ENCODE measurements around the gene KRTAP10-6. TPM values are rescaled to one million over a fixed set of nuclear protein-coding genes. Genes with fewer than 3 reads are reported as not detected.

The KRTAP10-6 gene
- total and polyA plus RNA-seq, 2 donors from 2014 or later: not detected

DNA sequence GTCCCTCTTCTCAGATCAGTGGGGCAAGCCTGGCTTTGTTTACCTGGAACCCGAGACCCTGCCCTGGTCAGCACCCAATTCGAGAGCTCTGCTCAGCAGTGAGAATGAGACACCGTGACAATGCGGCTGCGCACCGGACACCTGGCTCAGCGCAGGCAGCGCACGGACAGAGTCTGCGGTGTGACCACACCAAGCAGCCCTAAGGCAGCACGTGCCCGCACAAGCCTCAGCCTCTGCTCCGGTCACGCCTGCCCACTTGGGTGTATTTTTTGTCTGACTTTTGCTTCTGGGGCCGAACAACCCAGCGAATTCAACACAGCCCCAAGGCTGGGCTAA lies 24.3 kb upstream of the KRTAP10-6 start:
- H3K9me3 ChIP-seq (ENCODE audit: control insufficient read depth in 2 of 3, insufficient read depth in 1 of 3, low read length in 3 of 3): peaks cover 0 to 1% (median 0%) of the 10 kb centered on the region in 3 donors
- H3K27me3 ChIP-seq (ENCODE audit: control insufficient read depth, insufficient read depth, low read length): no peaks in the 10 kb centered on the region
- intact Hi-C loops (cut with DNase I): no loop called here
- TF ChIP-seq, protein P1, sequence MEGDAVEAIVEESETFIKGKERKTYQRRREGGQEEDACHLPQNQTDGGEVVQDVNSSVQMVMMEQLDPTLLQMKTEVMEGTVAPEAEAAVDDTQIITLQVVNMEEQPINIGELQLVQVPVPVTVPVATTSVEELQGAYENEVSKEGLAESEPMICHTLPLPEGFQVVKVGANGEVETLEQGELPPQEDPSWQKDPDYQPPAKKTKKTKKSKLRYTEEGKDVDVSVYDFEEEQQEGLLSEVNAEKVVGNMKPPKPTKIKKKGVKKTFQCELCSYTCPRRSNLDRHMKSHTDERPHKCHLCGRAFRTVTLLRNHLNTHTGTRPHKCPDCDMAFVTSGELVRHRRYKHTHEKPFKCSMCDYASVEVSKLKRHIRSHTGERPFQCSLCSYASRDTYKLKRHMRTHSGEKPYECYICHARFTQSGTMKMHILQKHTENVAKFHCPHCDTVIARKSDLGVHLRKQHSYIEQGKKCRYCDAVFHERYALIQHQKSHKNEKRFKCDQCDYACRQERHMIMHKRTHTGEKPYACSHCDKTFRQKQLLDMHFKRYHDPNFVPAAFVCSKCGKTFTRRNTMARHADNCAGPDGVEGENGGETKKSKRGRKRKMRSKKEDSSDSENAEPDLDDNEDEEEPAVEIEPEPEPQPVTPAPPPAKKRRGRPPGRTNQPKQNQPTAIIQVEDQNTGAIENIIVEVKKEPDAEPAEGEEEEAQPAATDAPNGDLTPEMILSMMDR (IDR thresholded peaks at IDR 0.05; ENCODE audit: borderline replicate concordance, extremely low read depth, insufficient read depth): no peak
- no peaks in the 10 kb centered on the region for H3K36me3 ChIP-seq (ENCODE audit: control insufficient read depth in 2 of 3, insufficient read depth in 3 of 3, low read length in 3 of 3)
- FAIRE-seq (no peak), DNase-seq (peak in 1 of 5 donors; percentile 13)
- no peak overlapping the region for H3K4me3 ChIP-seq (ENCODE audit: low read length in 3 of 3)
- H3K27ac ChIP-seq (ENCODE audit: low read depth in 2 of 2, low read length in 2 of 2): no peak overlapping the region
- no peaks in the 10 kb centered on the region for H3K4me1 ChIP-seq (ENCODE audit: control insufficient read depth in 2 of 3, insufficient read depth in 2 of 3, low read depth in 1 of 3, low read length in 3 of 3)
- no peak overlapping the region for H3K9ac ChIP-seq (ENCODE audit: low read length in 3 of 3)

DNA sequence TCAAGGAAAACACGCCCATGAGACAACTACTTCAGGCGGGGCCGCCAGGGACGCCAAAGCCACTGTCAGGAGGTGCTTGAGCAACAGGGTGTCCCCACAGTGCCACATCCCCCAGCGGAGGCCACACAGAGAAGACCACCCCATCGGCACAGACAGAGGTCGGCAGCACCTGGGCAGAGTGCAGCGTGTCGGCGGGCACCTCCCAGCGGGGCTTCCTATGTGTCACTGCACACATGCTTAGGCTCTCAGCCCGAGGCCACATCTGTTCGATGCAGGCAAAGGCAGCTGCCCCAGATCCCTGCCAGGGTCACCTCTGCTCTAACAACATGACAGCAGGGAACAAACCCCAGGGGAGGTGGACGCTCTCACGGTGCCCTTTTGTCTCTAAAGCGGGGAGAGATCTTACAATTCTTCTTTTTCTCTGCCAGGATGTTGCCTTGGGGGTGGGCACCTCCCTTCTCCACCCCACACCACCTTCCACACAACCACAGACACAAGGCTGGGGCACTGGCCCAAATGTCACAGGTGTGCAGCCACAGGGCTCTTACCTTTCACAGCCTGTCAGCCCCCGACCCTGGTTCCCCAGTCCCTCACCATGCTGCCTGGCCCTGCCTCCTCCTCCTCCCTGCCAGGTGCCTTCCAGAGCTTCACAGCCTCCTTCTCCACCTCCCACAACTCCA lies 23.7 kb upstream of the KRTAP10-6 start:
- Histone ChIP-seq H3K27ac (ENCODE audit: low read depth in 2 of 2, low read length in 2 of 2) (no peak overlapping the region), H3K36me3 (ENCODE audit: control insufficient read depth in 2 of 3, insufficient read depth in 3 of 3, low read length in 3 of 3) (no peaks in the 10 kb centered on the region), H3K4me1 (ENCODE audit: control insufficient read depth in 2 of 3, insufficient read depth in 2 of 3, low read depth in 1 of 3, low read length in 3 of 3) (no peaks in the 10 kb centered on the region), H3K4me3 (ENCODE audit: low read length in 3 of 3) (no peak overlapping the region), H3K27me3 (ENCODE audit: control insufficient read depth, insufficient read depth, low read length) (no peaks in the 10 kb centered on the region), H3K9ac (ENCODE audit: low read length in 3 of 3) (no peak overlapping the region), H3K9me3 (ENCODE audit: control insufficient read depth in 2 of 3, insufficient read depth in 1 of 3, low read length in 3 of 3) (peaks cover 0 to 5% (median 0%) of the 10 kb centered on the region in 3 donors)
- TF ChIP-seq, protein P1 (IDR thresholded peaks at IDR 0.05; ENCODE audit: borderline replicate concordance, extremely low read depth, insufficient read depth): no peak
- FAIRE-seq (no peak), DNase-seq (no peak)
- intact Hi-C loops (cut with DNase I): no loop called here

DNA sequence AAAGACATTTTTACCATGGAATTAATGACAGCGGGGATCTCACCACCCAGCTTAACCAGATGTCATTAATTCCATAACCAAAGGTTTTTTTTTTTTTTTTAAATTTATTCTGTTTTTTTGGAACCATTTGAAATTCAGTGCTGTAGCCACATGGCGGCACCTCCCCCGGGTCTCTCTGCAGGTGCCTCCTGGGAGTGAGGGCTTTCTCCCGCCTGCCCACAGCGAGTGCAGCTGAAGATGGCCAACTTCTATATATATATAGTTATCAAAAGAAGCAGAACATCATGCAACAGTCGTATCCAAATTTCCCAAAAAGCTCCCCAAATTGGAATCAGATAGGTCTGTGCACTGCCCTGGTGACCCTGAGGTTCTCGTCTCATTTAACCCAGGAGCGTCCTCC lies 23.2 kb upstream of the KRTAP10-6 start:
- no peaks in the 10 kb centered on the region for H3K4me1 ChIP-seq (ENCODE audit: control insufficient read depth in 2 of 3, insufficient read depth in 2 of 3, low read depth in 1 of 3, low read length in 3 of 3)
- DNase-seq (no peak), FAIRE-seq (no peak)
- H3K9ac ChIP-seq (ENCODE audit: low read length in 3 of 3): no peak overlapping the region
- no peaks in the 10 kb centered on the region for H3K27me3 ChIP-seq (ENCODE audit: control insufficient read depth, insufficient read depth, low read length)
- TF ChIP-seq, protein P1 (IDR thresholded peaks at IDR 0.05; ENCODE audit: borderline replicate concordance, extremely low read depth, insufficient read depth): no peak
- no peak overlapping the region for H3K4me3 ChIP-seq (ENCODE audit: low read length in 3 of 3)
- intact Hi-C loops (cut with DNase I): no loop called here
- no peak overlapping the region for H3K27ac ChIP-seq (ENCODE audit: low read depth in 2 of 2, low read length in 2 of 2)
- no peaks in the 10 kb centered on the region for H3K36me3 ChIP-seq (ENCODE audit: control insufficient read depth in 2 of 3, insufficient read depth in 3 of 3, low read length in 3 of 3)
- H3K9me3 ChIP-seq (ENCODE audit: control insufficient read depth in 2 of 3, insufficient read depth in 1 of 3, low read length in 3 of 3): peaks cover 0 to 5% (median 0%) of the 10 kb centered on the region in 3 donors

DNA sequence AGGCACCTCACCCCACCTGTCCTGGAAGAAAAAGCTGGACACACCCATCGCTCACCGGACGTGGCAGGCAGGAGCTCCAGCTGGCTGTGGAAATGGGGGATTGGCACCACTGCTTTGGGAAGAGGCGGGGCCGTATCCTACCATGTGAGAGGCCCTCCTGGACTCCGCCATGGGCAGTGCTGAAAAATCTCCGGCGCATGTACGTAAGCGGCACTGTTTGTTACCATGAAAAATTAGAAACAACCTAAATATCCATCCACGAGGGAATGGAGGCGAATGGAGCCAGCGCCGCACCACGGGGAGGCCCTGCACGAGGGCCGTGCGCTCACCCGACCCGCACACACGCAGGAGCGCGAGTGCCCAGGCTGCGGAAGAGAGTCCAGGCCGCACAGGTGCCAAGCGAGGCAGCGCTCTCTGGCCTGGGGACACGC lies 22.7 kb upstream of the KRTAP10-6 start:
- Histone ChIP-seq H3K9ac (ENCODE audit: low read length in 3 of 3) (no peak overlapping the region), H3K27me3 (ENCODE audit: control insufficient read depth, insufficient read depth, low read length) (no peaks in the 10 kb centered on the region), H3K9me3 (ENCODE audit: control insufficient read depth in 2 of 3, insufficient read depth in 1 of 3, low read length in 3 of 3) (peaks cover 0 to 5% (median 0%) of the 10 kb centered on the region in 3 donors), H3K36me3 (ENCODE audit: control insufficient read depth in 2 of 3, insufficient read depth in 3 of 3, low read length in 3 of 3) (no peaks in the 10 kb centered on the region), H3K4me3 (ENCODE audit: low read length in 3 of 3) (no peak overlapping the region), H3K4me1 (ENCODE audit: control insufficient read depth in 2 of 3, insufficient read depth in 2 of 3, low read depth in 1 of 3, low read length in 3 of 3) (no peaks in the 10 kb centered on the region), H3K27ac (ENCODE audit: low read depth in 2 of 2, low read length in 2 of 2) (no peak overlapping the region)
- intact Hi-C loops (cut with DNase I): no loop called here
- DNase-seq: no peak
- no peak for FAIRE-seq
- TF ChIP-seq, protein P1 (IDR thresholded peaks at IDR 0.05; ENCODE audit: borderline replicate concordance, extremely low read depth, insufficient read depth): no peak

Measured in kidney (tissue), 14 donors.